Stimulated activated CD8-positive, alpha-beta memory T cell treated with anti-CD3 and anti-CD28 coated beads, Interleukin-12 subunit alpha, Interleukin-12 subunit beta, amount 100 ng/mL, for 24 hours (primary cell): ENCODE measurements around the gene DCUN1D4.

Experiments used
- DNase-seq: peaks from one replicate; pipeline ENCODE4 v3.0.0-alpha.2; 2020; ENCODE audit errors: extremely low read depth

The DCUN1D4 gene

GRCh38 chr4:51842554-51843308, at the start of gene DCUN1D4:
Gene DCUN1D4 (plus strand): TSS chr4:51843153. CDS start chr4:51843243, 90 bp downstream.
- DNase-seq: peak; percentile 100

- no peak for DNase-seq
Observed at GRCh38 chr4:51820443-51821234, 22.3 kb upstream of the DCUN1D4 start.

- DNase-seq: no peak
Observed at GRCh38 chr4:51825341-51825740, 17.6 kb upstream of the DCUN1D4 start.

- no peak for DNase-seq
Observed at GRCh38 chr4:51830156-51830720, 12.7 kb upstream of the DCUN1D4 start.

GRCh38 chr4:51831133-51831532, 11.8 kb upstream of the DCUN1D4 start:
- no peak for DNase-seq

- no peak for DNase-seq
Observed at GRCh38 chr4:51833236-51833635, 9.7 kb upstream of the DCUN1D4 start.

- no peak for DNase-seq
Observed at GRCh38 chr4:51835079-51835478, 7.9 kb upstream of the DCUN1D4 start.

- DNase-seq: no peak
Observed at GRCh38 chr4:51835855-51836254, 7.1 kb upstream of the DCUN1D4 start.

GRCh38 chr4:51836549-51836948, 6.4 kb upstream of the DCUN1D4 start:
- no peak for DNase-seq

GRCh38 chr4:51840781-51841180, 2.2 kb upstream of the DCUN1D4 start:
- DNase-seq: no peak

- DNase-seq: no peak
Observed at GRCh38 chr4:51842167-51842553, 793 bp upstream of the DCUN1D4 start.

- DNase-seq: peak; percentile 22
Observed at GRCh38 chr4:51843309-51844152, 578 bp downstream of the DCUN1D4 start.

- DNase-seq: peak; percentile 66
Observed at GRCh38 chr4:51844153-51845054, 1.5 kb downstream of the DCUN1D4 start.

- no peak for DNase-seq
Observed at GRCh38 chr4:51845055-51845426, 2.1 kb downstream of the DCUN1D4 start.

- DNase-seq: no peak
Observed at GRCh38 chr4:51845711-51846110, 2.8 kb downstream of the DCUN1D4 start.

GRCh38 chr4:51849430-51849829, 6.5 kb downstream of the DCUN1D4 start:
- no peak for DNase-seq

- no peak for DNase-seq
Observed at GRCh38 chr4:51850294-51850693, 7.3 kb downstream of the DCUN1D4 start.

GRCh38 chr4:51851090-51851936, 8.4 kb downstream of the DCUN1D4 start:
- DNase-seq: no peak

GRCh38 chr4:51851937-51852290, 9.0 kb downstream of the DCUN1D4 start:
- no peak for DNase-seq
